Colonic mucosa (tissue), 4 donors: ENCODE data around the gene PDE4D. TPM values are rescaled to one million over a fixed set of nuclear protein-coding genes. Genes with fewer than 3 reads are reported as not detected.
"Not testable (repeated sequence)": the region's sequence is repeated elsewhere in the genome, so short reads cannot be mapped to it uniquely, and the experiment has no call there.

Experiments used
- DNase-seq: peaks from one replicate; pipeline ENCODE4 v3.0.0-alpha.2; 2020
- H3K27ac ChIP-seq: fragments of 200-600 bp; one replicate; pipeline ENCODE4 v1.8.0; 2021
- H3K27me3 ChIP-seq: fragments of 200-600 bp; one replicate; pipeline ENCODE4 v1.8.0; 2021
- H3K36me3 ChIP-seq: fragments of 200-600 bp; one replicate; pipeline ENCODE4 v1.8.0; 2021
- H3K4me1 ChIP-seq: fragments of 200-600 bp; one replicate; pipeline ENCODE4 v1.8.0; 2021; ENCODE audit warnings: mild to moderate bottlenecking
- H3K4me3 ChIP-seq: fragments of 200-600 bp; one replicate; pipeline ENCODE4 v1.8.0; 2021
- H3K9ac ChIP-seq, 2 donors: one replicate each; pipeline ENCODE4 v1.7.0; 2013; ENCODE audit warnings: control low read depth in 2 of 2, low read depth in 2 of 2, low read length in 2 of 2
- H3K9me3 ChIP-seq: fragments of 200-600 bp; one replicate; pipeline ENCODE4 v1.8.0; 2021
- CTCF ChIP-seq: fragments of 200-600 bp; IDR thresholded peaks from one replicate; pipeline ENCODE4 v1.8.0; 2022; ENCODE audit warnings: antibody characterized with exemption, mild to moderate bottlenecking
- intact Hi-C: fragments of 100-400 bp; cut with DNase I; formaldehyde crosslinking; loops from one replicate; pipeline ENCODE4 v1.14.1; 2022
- total RNA-seq, 2 donors: library from RNA; stranded (reverse); fragmentation: NEBNext Ultra II Directional in 1 of 2; extraction: Animal tissue kit (Norgen Biotek cat#: 25700) in 1 of 2; gene quantifications; one replicate each; pipeline ENCODE4 v1.2.1, GENCODE V29; 2021
- donor health status: healthy.
- donor health status: DM: no; HTN: no; CAD: no.
- donor health status: DM: no; HTN: no; CAD: no.

The PDE4D gene
- total RNA-seq, 2 donors from 2014 or later: 23.1 to 53.7 TPM

GRCh38 chr5:58998544-58998943 lies 895.0 kb downstream of the PDE4D start:
- Histone ChIP-seq H3K4me1 (no peaks in the 10 kb centered on the region), H3K27ac (no peak overlapping the region), H3K27me3 (no peaks in the 10 kb centered on the region), H3K9me3 (no peaks in the 10 kb centered on the region), H3K9ac (no peak overlapping the region), H3K36me3 (no peaks in the 10 kb centered on the region), H3K4me3 (no peak overlapping the region)
- intact Hi-C loops: no loop called here
- TF ChIP-seq CTCF: no peak
- DNase-seq: no peak

GRCh38 chr5:58995779-58996178 lies 897.7 kb downstream of the PDE4D start:
- H3K36me3 ChIP-seq, H3K27me3 ChIP-seq, H3K9ac ChIP-seq, DNase-seq, H3K27ac ChIP-seq, H3K4me3 ChIP-seq, H3K9me3 ChIP-seq, H3K4me1 ChIP-seq, intact Hi-C loops: not testable (repeated sequence)

GRCh38 chr5:58993461-58993860 lies 900.1 kb downstream of the PDE4D start:
- no peaks in the 10 kb centered on the region for H3K36me3 ChIP-seq
- no peaks in the 10 kb centered on the region for H3K4me1 ChIP-seq
- H3K27me3 ChIP-seq: no peaks in the 10 kb centered on the region
- no peak overlapping the region for H3K4me3 ChIP-seq
- H3K27ac ChIP-seq: no peak overlapping the region
- H3K9ac ChIP-seq: no peak overlapping the region
- no peak for DNase-seq
- intact Hi-C loops: no loop called here
- TF ChIP-seq CTCF: no peak
- H3K9me3 ChIP-seq: no peaks in the 10 kb centered on the region

GRCh38 chr5:58988938-58989337 lies 904.6 kb downstream of the PDE4D start:
- TF ChIP-seq CTCF: no peak
- no peak overlapping the region for H3K27ac ChIP-seq
- intact Hi-C loops: no loop called here
- H3K9me3 ChIP-seq: no peaks in the 10 kb centered on the region
- H3K36me3 ChIP-seq: no peaks in the 10 kb centered on the region
- no peaks in the 10 kb centered on the region for H3K27me3 ChIP-seq
- H3K9ac ChIP-seq: no peak overlapping the region
- no peak for DNase-seq
- H3K4me3 ChIP-seq: no peak overlapping the region
- H3K4me1 ChIP-seq: no peaks in the 10 kb centered on the region

GRCh38 chr5:58987193-58987592 lies 906.3 kb downstream of the PDE4D start:
- no peak for TF ChIP-seq CTCF
- intact Hi-C loops: no loop called here
- Histone ChIP-seq H3K36me3 (no peaks in the 10 kb centered on the region), H3K4me3 (no peak overlapping the region), H3K9me3 (no peaks in the 10 kb centered on the region), H3K9ac (no peak overlapping the region), H3K4me1 (no peaks in the 10 kb centered on the region), H3K27ac (no peak overlapping the region), H3K27me3 (no peaks in the 10 kb centered on the region)
- DNase-seq: no peak

GRCh38 chr5:58986281-58986680 lies 907.2 kb downstream of the PDE4D start:
- no peak for TF ChIP-seq CTCF
- no peaks in the 10 kb centered on the region for H3K36me3 ChIP-seq

More at GRCh38 chr5:58986281-58986680, 907.2 kb downstream of the PDE4D start:
- no peak overlapping the region for H3K4me3 ChIP-seq
- H3K27me3 ChIP-seq: no peaks in the 10 kb centered on the region
- DNase-seq: no peak
- no peaks in the 10 kb centered on the region for H3K4me1 ChIP-seq
- no peak overlapping the region for H3K27ac ChIP-seq
- H3K9me3 ChIP-seq: no peaks in the 10 kb centered on the region
- intact Hi-C loops: no loop called here
- no peak overlapping the region for H3K9ac ChIP-seq
